Neural cell (in vitro differentiated cells): Measurements from ENCODE around the gene OSBPL2. TPM values are rescaled to one million over a fixed set of nuclear protein-coding genes. Genes with fewer than 3 reads are reported as not detected.

Source experiments
- H2AFZ ChIP-seq: fragments of 200-600, 300-800 bp; sonication (generic), shearing (Covaris generic); 2 replicates; pipeline ENCODE4 v1.6.0; 2014; ENCODE audit warnings: low read depth, mild to moderate bottlenecking, antibody characterized with exemption, low read length, moderate library complexity
- H3F3A ChIP-seq: fragments of 200-600 bp; shearing (Covaris generic); 2 replicates; pipeline ENCODE4 v1.6.1; 2016; ENCODE audit warnings: mild to moderate bottlenecking, moderate library complexity, mixed read lengths, antibody characterized with exemption, low read length; ENCODE audit not compliant: insufficient read depth, poor library complexity, severe bottlenecking
- H3K27ac ChIP-seq: fragments of 200-600, 300-800 bp; sonication (generic), shearing (Covaris generic); 2 replicates; pipeline ENCODE4 v1.5.1; 2014; ENCODE audit warnings: mild to moderate bottlenecking, low read length, moderate library complexity
- H3K27me3 ChIP-seq: fragments of 300-800, 200-600 bp; sonication (generic), shearing (Covaris generic); 2 replicates; pipeline ENCODE4 v1.6.0; 2014; ENCODE audit warnings: mild to moderate bottlenecking, low read depth, low read length, moderate library complexity; ENCODE audit not compliant: insufficient read depth
- H3K36me3 ChIP-seq: fragments of 300-800, 200-600 bp; sonication (generic), shearing (Covaris generic); 2 replicates; pipeline ENCODE4 v1.5.1; 2014; ENCODE audit warnings: mild to moderate bottlenecking, antibody characterized with exemption, low read length, moderate library complexity; ENCODE audit not compliant: insufficient read depth
- H3K4me2 ChIP-seq: fragments of 300-800, 200-600 bp; sonication (generic), shearing (Covaris generic); 2 replicates; pipeline ENCODE4 v1.6.0; 2014; ENCODE audit warnings: mild to moderate bottlenecking, low read length
- H3K4me3 ChIP-seq: fragments of 300-800, 200-600 bp; sonication (generic), shearing (Covaris generic); 2 replicates; pipeline ENCODE4 v1.5.1; 2014; ENCODE audit warnings: mild to moderate bottlenecking, low read length, moderate library complexity
- H3K79me2 ChIP-seq: fragments of 200-600 bp; shearing (Covaris generic); replicated peaks from 2 replicates; pipeline ENCODE4 v1.6.0; 2014; ENCODE audit warnings: mild to moderate bottlenecking, low read length, moderate library complexity; ENCODE audit not compliant: insufficient read depth
- H3K9ac ChIP-seq: fragments of 300-800, 200-600 bp; sonication (generic), shearing (Covaris generic); 2 replicates; pipeline ENCODE4 v1.6.1; 2016; ENCODE audit warnings: mild to moderate bottlenecking, low read length, mixed read lengths
- H3K9me2 ChIP-seq: fragments of 200-600 bp; shearing (Covaris generic); 2 replicates; pipeline ENCODE4 v1.6.1; 2016; ENCODE audit warnings: mild to moderate bottlenecking, low read length, mixed read lengths; ENCODE audit not compliant: insufficient read depth
- H3K9me3 ChIP-seq: fragments of 200-600, 300-800 bp; sonication (generic), shearing (Covaris generic); 2 replicates; pipeline ENCODE4 v1.6.1; 2016; ENCODE audit warnings: mild to moderate bottlenecking, mixed run types, low read length, moderate library complexity, mixed read lengths
- H4K20me1 ChIP-seq: fragments of 200-600 bp; shearing (Covaris generic); 2 replicates; pipeline ENCODE4 v1.6.1; 2016; ENCODE audit warnings: mild to moderate bottlenecking, mixed run types; ENCODE audit not compliant: insufficient read depth
- EP300 ChIP-seq: fragments of 450-650 bp; conservative IDR thresholded peaks from 2 replicates; pipeline ENCODE4 v1.6.1; 2014; ENCODE audit warnings: antibody characterized with exemption, mild to moderate bottlenecking, moderate library complexity; ENCODE audit not compliant: poor library complexity, severe bottlenecking
- EZH2 ChIP-seq: fragments of 200-600, 300-800 bp; shearing (Covaris generic), sonication (generic); IDR thresholded peaks from 2 replicates; pipeline ENCODE4 v1.6.1; 2014; ENCODE audit warnings: antibody characterized with exemption, low read length, borderline replicate concordance, mild to moderate bottlenecking; ENCODE audit not compliant: insufficient read depth, poor library complexity, severe bottlenecking
- MXI1 ChIP-seq: fragments of 450-650 bp; conservative IDR thresholded peaks from 2 replicates; pipeline ENCODE4 v1.6.1; 2014; ENCODE audit warnings: antibody characterized with exemption, mild to moderate bottlenecking; ENCODE audit not compliant: poor library complexity, severe bottlenecking
- POLR2AphosphoS5 ChIP-seq: IDR thresholded peaks from 2 replicates; pipeline ENCODE4 v1.6.1; 2012
- RAD21 ChIP-seq: fragments of 450-650 bp; conservative IDR thresholded peaks from 2 replicates; pipeline ENCODE4 v1.6.1; 2014; ENCODE audit warnings: antibody characterized with exemption, mild to moderate bottlenecking, moderate library complexity
- REST ChIP-seq: IDR thresholded peaks from 2 replicates; pipeline ENCODE4 v1.6.1; 2012; ENCODE audit warnings: borderline replicate concordance
- SMC3 ChIP-seq: fragments of 450-650 bp; conservative IDR thresholded peaks from 2 replicates; pipeline ENCODE4 v1.6.1; 2014; ENCODE audit warnings: antibody characterized with exemption, mild to moderate bottlenecking, moderate library complexity; ENCODE audit not compliant: poor library complexity
- TAF1 ChIP-seq: IDR thresholded peaks from 2 replicates; pipeline ENCODE4 v1.6.1; 2012; ENCODE audit warnings: low read depth
- polyA plus RNA-seq: library from polyadenylated mRNA; depleted of rRNA; stranded (reverse); fragments of >200 nt; gene quantifications from 2 replicates; pipeline ENCODE4 v1.2.3, GENCODE V29; 2014
- TF ChIP-seq, protein P1 (sequence below): fragments of 450-650 bp; IDR thresholded peaks from 2 replicates; pipeline ENCODE4 v1.5.1; 2014; ENCODE audit warnings: antibody characterized with exemption, mild to moderate bottlenecking, moderate library complexity; ENCODE audit not compliant: poor library complexity, severe bottlenecking

The OSBPL2 gene
- polyA plus RNA-seq, 1 donor from 2014 or later, result 41.5 TPM

DNA sequence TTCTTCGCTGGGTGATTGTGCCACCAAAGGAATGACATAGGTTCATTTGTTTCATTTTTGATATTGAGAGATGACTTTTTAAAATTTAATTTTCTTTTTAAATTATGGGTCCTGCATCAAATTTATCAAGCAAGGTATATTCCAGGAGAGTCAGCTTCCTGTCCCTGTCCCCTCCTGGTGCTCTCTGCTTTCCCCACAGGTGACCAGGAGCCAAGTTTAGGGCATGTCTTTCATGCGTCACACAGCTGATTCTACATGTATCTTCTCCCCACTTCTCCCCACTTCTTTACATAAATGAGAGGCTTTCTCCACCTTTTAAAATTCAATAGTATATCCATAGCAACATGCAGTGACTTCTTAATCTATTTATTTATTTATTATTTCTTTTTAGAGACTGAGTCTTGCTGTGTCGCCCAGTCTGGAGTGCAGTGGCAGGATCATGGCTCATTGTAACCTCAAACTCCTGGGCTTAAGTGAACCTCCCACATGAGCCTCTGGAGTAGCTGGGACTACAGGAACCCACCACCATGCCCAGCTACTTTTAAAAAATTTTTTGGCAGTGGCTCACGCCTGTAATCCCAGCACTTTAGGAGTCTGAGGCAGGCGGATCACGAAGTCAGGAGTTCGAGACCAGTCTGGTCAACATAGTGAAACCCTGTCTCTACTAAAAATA lies 30.0 kb downstream of the OSBPL2 start:
- Histone ChIP-seq H3K9ac (no peak overlapping the region), H3K27me3 (no peaks in the 10 kb centered on the region), H3K9me2 (no peaks in the 10 kb centered on the region), H3K4me3 (no peak overlapping the region), H3K79me2 (no peaks in the 10 kb centered on the region), H4K20me1 (no peaks in the 10 kb centered on the region), H3K9me3 (no peaks in the 10 kb centered on the region), H3K36me3 (no peaks in the 10 kb centered on the region), H3F3A (no peaks in the 10 kb centered on the region), H3K27ac (no peak overlapping the region), H2AFZ (no peak overlapping the region), H3K4me2 (no peak overlapping the region)
- no peak for TF ChIP-seq MXI1
- no peak for TF ChIP-seq RAD21
- TF ChIP-seq TAF1, result no peak
- TF ChIP-seq, protein P1, sequence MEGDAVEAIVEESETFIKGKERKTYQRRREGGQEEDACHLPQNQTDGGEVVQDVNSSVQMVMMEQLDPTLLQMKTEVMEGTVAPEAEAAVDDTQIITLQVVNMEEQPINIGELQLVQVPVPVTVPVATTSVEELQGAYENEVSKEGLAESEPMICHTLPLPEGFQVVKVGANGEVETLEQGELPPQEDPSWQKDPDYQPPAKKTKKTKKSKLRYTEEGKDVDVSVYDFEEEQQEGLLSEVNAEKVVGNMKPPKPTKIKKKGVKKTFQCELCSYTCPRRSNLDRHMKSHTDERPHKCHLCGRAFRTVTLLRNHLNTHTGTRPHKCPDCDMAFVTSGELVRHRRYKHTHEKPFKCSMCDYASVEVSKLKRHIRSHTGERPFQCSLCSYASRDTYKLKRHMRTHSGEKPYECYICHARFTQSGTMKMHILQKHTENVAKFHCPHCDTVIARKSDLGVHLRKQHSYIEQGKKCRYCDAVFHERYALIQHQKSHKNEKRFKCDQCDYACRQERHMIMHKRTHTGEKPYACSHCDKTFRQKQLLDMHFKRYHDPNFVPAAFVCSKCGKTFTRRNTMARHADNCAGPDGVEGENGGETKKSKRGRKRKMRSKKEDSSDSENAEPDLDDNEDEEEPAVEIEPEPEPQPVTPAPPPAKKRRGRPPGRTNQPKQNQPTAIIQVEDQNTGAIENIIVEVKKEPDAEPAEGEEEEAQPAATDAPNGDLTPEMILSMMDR, result no peak
- TF ChIP-seq POLR2AphosphoS5, result no peak
- no peak for TF ChIP-seq EZH2
- TF ChIP-seq EP300, result no peak
- TF ChIP-seq SMC3, result no peak
- no peak for TF ChIP-seq REST

GRCh38 chr20:62269378-62269777 lies 31.1 kb downstream of the OSBPL2 start:
- Histone ChIP-seq H2AFZ (no peak overlapping the region), H3K27ac (no peak overlapping the region), H4K20me1 (no peaks in the 10 kb centered on the region), H3K79me2 (no peaks in the 10 kb centered on the region), H3K4me3 (no peak overlapping the region), H3F3A (no peaks in the 10 kb centered on the region), H3K27me3 (no peaks in the 10 kb centered on the region), H3K4me2 (no peak overlapping the region), H3K9me2 (no peaks in the 10 kb centered on the region), H3K9ac (no peak overlapping the region), H3K9me3 (no peaks in the 10 kb centered on the region), H3K36me3 (no peaks in the 10 kb centered on the region)
- TF ChIP-seq TAF1 (no peak), REST (no peak), RAD21 (no peak), EP300 (no peak), SMC3 (no peak), POLR2AphosphoS5 (no peak), MXI1 (no peak), EZH2 (no peak)
- TF ChIP-seq, protein P1, result no peak
